ENCODE results near the gene ASTE1.

- TF ChIP-seq CTCF (conservative IDR thresholded peaks at IDR 0.05; ENCODE audit: low read length) = no peak
- no peak for TF ChIP-seq EZH2phosphoT487 (IDR thresholded peaks at IDR 0.05; ENCODE audit: borderline replicate concordance, low read depth, low read length)
Measured at GRCh38 chr3:130974201-130974600, 52.4 kb downstream of the ASTE1 start.
